ENCODE data around the gene SH3RF2. TPM values are rescaled to one million over a fixed set of nuclear protein-coding genes. Genes with fewer than 3 reads are reported as not detected.

Gene SH3RF2
- total RNA-seq, 1 donor from 2014 or later = 6.5 TPM

- no peak for DNase-seq (ENCODE audit: extremely low read depth, low read depth, low spot score)
Measured at GRCh38 chr5:146039420-146039819, 103.0 kb downstream of the SH3RF2 start.

GRCh38 chr5:146040527-146040926 is 104.1 kb downstream of the SH3RF2 start:
- no peak for DNase-seq (ENCODE audit: extremely low read depth, low read depth, low spot score)

- no peak for DNase-seq (ENCODE audit: extremely low read depth, low read depth, low spot score)
Measured at GRCh38 chr5:146041180-146041789, 104.9 kb downstream of the SH3RF2 start.

GRCh38 chr5:146042628-146043279 is 106.4 kb downstream of the SH3RF2 start:
- DNase-seq (ENCODE audit: extremely low read depth, low read depth, low spot score) = peak; percentile 39

- DNase-seq (ENCODE audit: extremely low read depth, low read depth, low spot score) = no peak
Measured at GRCh38 chr5:146043722-146044121, 107.3 kb downstream of the SH3RF2 start.

- no peak for DNase-seq (ENCODE audit: extremely low read depth, low read depth, low spot score)
Measured at GRCh38 chr5:146047396-146047795, 111.0 kb downstream of the SH3RF2 start.

- peak; percentile 55 for DNase-seq (ENCODE audit: extremely low read depth, low read depth, low spot score)
Measured at GRCh38 chr5:146048994-146049703, 112.8 kb downstream of the SH3RF2 start.

GRCh38 chr5:146049704-146050026 is 113.3 kb downstream of the SH3RF2 start:
- DNase-seq (ENCODE audit: extremely low read depth, low read depth, low spot score) = no peak

GRCh38 chr5:146050086-146050485 is 113.7 kb downstream of the SH3RF2 start:
- no peak for DNase-seq (ENCODE audit: extremely low read depth, low read depth, low spot score)

- DNase-seq (ENCODE audit: extremely low read depth, low read depth, low spot score) = no peak
Measured at GRCh38 chr5:146051678-146052077, 115.3 kb downstream of the SH3RF2 start.

- no peak for DNase-seq (ENCODE audit: extremely low read depth, low read depth, low spot score)
Measured at GRCh38 chr5:146052780-146053179, 116.4 kb downstream of the SH3RF2 start.

- DNase-seq (ENCODE audit: extremely low read depth, low read depth, low spot score) = no peak
Measured at GRCh38 chr5:146055432-146055831, 119.1 kb downstream of the SH3RF2 start.

GRCh38 chr5:146059460-146060220 is 123.3 kb downstream of the SH3RF2 start:
- no peak for DNase-seq (ENCODE audit: extremely low read depth, low read depth, low spot score)

- DNase-seq (ENCODE audit: extremely low read depth, low read depth, low spot score) = no peak
Measured at GRCh38 chr5:146060221-146060585, 123.8 kb downstream of the SH3RF2 start.

GRCh38 chr5:146066968-146067367 is 130.6 kb downstream of the SH3RF2 start:
- DNase-seq (ENCODE audit: extremely low read depth, low read depth, low spot score) = no peak

GRCh38 chr5:146068206-146068605 is 131.8 kb downstream of the SH3RF2 start:
- no peak for DNase-seq (ENCODE audit: extremely low read depth, low read depth, low spot score)

GRCh38 chr5:146068977-146069779 is 132.8 kb downstream of the SH3RF2 start:
- no peak for DNase-seq (ENCODE audit: extremely low read depth, low read depth, low spot score)

GRCh38 chr5:146069780-146070099 is 133.4 kb downstream of the SH3RF2 start:
- no peak for DNase-seq (ENCODE audit: extremely low read depth, low read depth, low spot score)

GRCh38 chr5:146070746-146071145 is 134.4 kb downstream of the SH3RF2 start:
- DNase-seq (ENCODE audit: extremely low read depth, low read depth, low spot score) = no peak

- no peak for DNase-seq (ENCODE audit: extremely low read depth, low read depth, low spot score)
Measured at GRCh38 chr5:146071171-146071570, 134.8 kb downstream of the SH3RF2 start.

- no peak for DNase-seq (ENCODE audit: extremely low read depth, low read depth, low spot score)
Measured at GRCh38 chr5:146072595-146072994, 136.2 kb downstream of the SH3RF2 start.
